Liver (tissue), 9 donors: ENCODE data around the gene SYT5. TPM values are rescaled to one million over a fixed set of nuclear protein-coding genes. Genes with fewer than 3 reads are reported as not detected.
A peak's percentile ranks its signal among the peaks of the same experiment; 100 is the strongest.

Source experiments
- DNase-seq: peaks from one replicate; pipeline ENCODE4 v3.0.0-alpha.2; 2017; ENCODE audit warnings: low spot score
- H3K27ac ChIP-seq, 2 donors: one replicate each; pipeline ENCODE4 v1.7.0; 2013; ENCODE audit warnings: inconsistent platforms in 2 of 2, low read length in 2 of 2, control low read depth in 1 of 2, low read depth in 1 of 2, mild to moderate bottlenecking in 1 of 2
- H3K27me3 ChIP-seq, 4 donors: one replicate each; pipeline versions ENCODE4 v1.6.1 to v1.7.0; 2013; ENCODE audit warnings: low read length in 3 of 4, inconsistent platforms in 1 of 4, mild to moderate bottlenecking in 1 of 4, moderate library complexity in 1 of 4; ENCODE audit not compliant: control insufficient read depth in 4 of 4, insufficient read depth in 4 of 4
- H3K36me3 ChIP-seq, 4 donors: one replicate each; pipeline versions ENCODE4 v1.6.1 to v1.7.0; 2013; ENCODE audit warnings: low read length in 3 of 4, mild to moderate bottlenecking in 3 of 4, low read depth in 1 of 4, moderate library complexity in 1 of 4; ENCODE audit not compliant: control insufficient read depth in 4 of 4, insufficient read depth in 3 of 4
- H3K4me1 ChIP-seq, 4 donors: one replicate each; pipeline versions ENCODE4 v1.6.1 to v1.7.0; 2013; ENCODE audit warnings: low read length in 3 of 4, mild to moderate bottlenecking in 3 of 4, moderate library complexity in 1 of 4; ENCODE audit not compliant: control insufficient read depth in 4 of 4, insufficient read depth in 4 of 4
- H3K4me3 ChIP-seq, 3 donors: one replicate each; pipeline versions ENCODE4 v1.6.1 to v1.7.0; 2013; ENCODE audit warnings: low read length in 3 of 3, control low read depth in 1 of 3, low read depth in 1 of 3, mild to moderate bottlenecking in 1 of 3
- H3K9ac ChIP-seq, 2 donors: one replicate each; pipeline ENCODE4 v1.7.0; 2013; ENCODE audit warnings: low read length in 2 of 2, mild to moderate bottlenecking in 2 of 2, moderate library complexity in 2 of 2, control low read depth in 1 of 2, low read depth in 1 of 2
- H3K9me3 ChIP-seq, 4 donors: one replicate each; pipeline versions ENCODE4 v1.6.1 to v1.7.0; 2013; ENCODE audit warnings: low read length in 3 of 4; ENCODE audit not compliant: control insufficient read depth in 4 of 4
- ATF3 ChIP-seq: IDR thresholded peaks from 2 replicates; pipeline ENCODE4 v1.6.1; 2016; ENCODE audit warnings: antibody characterized with exemption
- FOXA1 ChIP-seq: IDR thresholded peaks from 2 replicates; pipeline ENCODE4 v1.6.1; 2016; ENCODE audit warnings: antibody characterized with exemption
- HNF4A ChIP-seq, 2 donors: conservative IDR thresholded peaks; 2 replicates each; pipeline ENCODE4 v1.6.1; 2016; ENCODE audit warnings: antibody characterized with exemption in 2 of 2, mild to moderate bottlenecking in 2 of 2
- HNF4G ChIP-seq: IDR thresholded peaks from 2 replicates; pipeline ENCODE4 v1.6.1; 2016; ENCODE audit warnings: antibody characterized with exemption
- JUND ChIP-seq, 2 donors: IDR thresholded peaks; 2 replicates each; pipeline ENCODE4 v1.6.1; 2016; ENCODE audit warnings: antibody characterized with exemption in 2 of 2
- MAX ChIP-seq: IDR thresholded peaks from 2 replicates; pipeline ENCODE4 v1.6.1; 2016; ENCODE audit warnings: antibody characterized with exemption
- NR2F2 ChIP-seq: IDR thresholded peaks from 2 replicates; pipeline ENCODE4 v1.6.1; 2016; ENCODE audit warnings: antibody characterized with exemption
- RAD21 ChIP-seq, 2 donors: IDR thresholded peaks; 2 replicates each; pipeline ENCODE4 v1.6.1; 2016; ENCODE audit warnings: antibody characterized with exemption in 2 of 2, mild to moderate bottlenecking in 2 of 2
- RXRA ChIP-seq, 2 donors: IDR thresholded peaks; 2 replicates each; pipeline ENCODE4 v1.6.1; 2017 to 2018; ENCODE audit warnings: antibody characterized with exemption in 2 of 2, mild to moderate bottlenecking in 1 of 2
- ZBTB33 ChIP-seq: IDR thresholded peaks from 2 replicates; pipeline ENCODE4 v1.6.1; 2016; ENCODE audit warnings: antibody characterized with exemption
- WGBS: extraction: QIAGEN DNeasy Blood & Tissue Kit; methylation state at CpG from one replicate; pipeline ENCODE4 v1.1.7; 2013; 5-methylcytosine and 5-hydroxymethylcytosine counted together
- polyA plus RNA-seq, 2 donors: library from polyadenylated mRNA; stranded (reverse) in 1 of 2; unstranded in 1 of 2; fragments of 200-250 nt in 1 of 2; fragments of >200 nt in 1 of 2; fragmentation: Nextera tagmentation in 1 of 2; extraction: Ambion mirVana in 1 of 2; gene quantifications; one replicate each; pipeline versions ENCODE4 v1.2.1 to v1.2.3, GENCODE V29; 2013 to 2015
- total RNA-seq, 2 donors: library from RNA; depleted of rRNA; stranded (reverse); fragments of >200 nt; gene quantifications; one replicate each; pipeline ENCODE4 v1.2.3, GENCODE V29; 2014
- TF ChIP-seq, protein P1 (sequence below): IDR thresholded peaks from 2 replicates; pipeline ENCODE4 v1.6.1; 2016; ENCODE audit warnings: antibody characterized with exemption, mild to moderate bottlenecking
- donor health status: healthy.
- donor health status: healthy.
- donor health status: healthy.
- donor health status: healthy.
- donor health status: healthy.

Gene SYT5
- under 1 TPM in 1 of 2 donors, not detected in 1; under 0.01 TPM for total RNA-seq
- polyA plus RNA-seq, result not detected

DNA sequence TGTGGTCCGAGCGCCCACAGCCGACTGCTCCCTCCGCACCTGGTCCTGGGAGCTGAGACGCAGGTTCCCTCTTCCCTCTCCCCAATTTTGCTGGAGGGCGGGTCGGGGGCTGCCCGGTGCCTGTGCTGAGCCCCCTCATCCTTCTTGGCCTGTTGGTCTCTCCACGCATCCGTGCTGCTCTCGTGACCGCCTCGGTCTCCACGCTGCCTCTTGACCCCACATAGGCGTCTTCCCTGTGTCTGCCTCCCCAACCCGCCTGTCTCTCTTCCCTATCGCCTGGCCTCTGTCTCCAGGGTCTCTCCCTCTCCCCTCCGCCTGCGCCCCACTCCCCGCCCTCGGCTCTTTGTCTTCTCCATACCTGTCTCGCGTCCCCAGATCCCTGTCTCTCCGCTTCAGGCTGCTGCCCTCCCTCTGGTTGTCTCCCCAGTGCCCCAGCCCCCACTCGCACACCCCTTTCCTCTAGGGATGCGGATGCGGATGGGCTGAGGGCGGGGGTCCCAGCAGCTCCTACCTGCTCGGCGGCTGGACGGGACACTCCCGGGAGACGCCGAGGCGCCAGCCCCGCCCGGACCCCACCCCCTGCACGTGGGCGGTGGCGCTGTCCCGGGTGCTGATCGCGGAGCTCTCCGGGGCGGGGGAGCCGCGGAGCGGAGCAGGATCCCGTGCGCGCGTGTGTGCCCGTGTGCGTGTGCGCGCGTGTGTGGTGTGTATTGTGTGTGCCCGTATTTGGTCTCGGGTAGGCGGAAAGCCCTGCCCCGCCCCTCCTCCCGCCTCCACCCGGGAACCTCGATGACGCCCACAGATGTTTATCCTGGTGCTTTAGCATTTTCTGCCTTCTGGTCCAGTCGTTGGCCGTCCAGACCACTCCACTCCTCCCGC lies at the start of gene SYT5:
TSS of gene SYT5 (minus strand) at position 684 of the 879 bp plus-strand sequence. CDS start 1,248 bp downstream, outside the sequence.
- H3K36me3 ChIP-seq, result peaks cover 0 to 2% (median 0%) of the 10 kb centered on the region in 4 donors
- WGBS, result 7% methylated on average over 68 of the region's 68 CpGs
- H3K27me3 ChIP-seq, result peaks cover 2 to 9% (median 5%) of the 10 kb centered on the region in 4 donors
- peaks cover 2 to 8% (median 7%) of the 10 kb centered on the region in 4 donors for H3K4me1 ChIP-seq
- no peak within 1 kb of the TSS for H3K27ac ChIP-seq
- no peak within 1 kb of the TSS for H3K9ac ChIP-seq
- H3K4me3 ChIP-seq, result no peak within 1 kb of the TSS
- H3K9me3 ChIP-seq, result no peaks in the 10 kb centered on the region
- TF ChIP-seq, protein P1, sequence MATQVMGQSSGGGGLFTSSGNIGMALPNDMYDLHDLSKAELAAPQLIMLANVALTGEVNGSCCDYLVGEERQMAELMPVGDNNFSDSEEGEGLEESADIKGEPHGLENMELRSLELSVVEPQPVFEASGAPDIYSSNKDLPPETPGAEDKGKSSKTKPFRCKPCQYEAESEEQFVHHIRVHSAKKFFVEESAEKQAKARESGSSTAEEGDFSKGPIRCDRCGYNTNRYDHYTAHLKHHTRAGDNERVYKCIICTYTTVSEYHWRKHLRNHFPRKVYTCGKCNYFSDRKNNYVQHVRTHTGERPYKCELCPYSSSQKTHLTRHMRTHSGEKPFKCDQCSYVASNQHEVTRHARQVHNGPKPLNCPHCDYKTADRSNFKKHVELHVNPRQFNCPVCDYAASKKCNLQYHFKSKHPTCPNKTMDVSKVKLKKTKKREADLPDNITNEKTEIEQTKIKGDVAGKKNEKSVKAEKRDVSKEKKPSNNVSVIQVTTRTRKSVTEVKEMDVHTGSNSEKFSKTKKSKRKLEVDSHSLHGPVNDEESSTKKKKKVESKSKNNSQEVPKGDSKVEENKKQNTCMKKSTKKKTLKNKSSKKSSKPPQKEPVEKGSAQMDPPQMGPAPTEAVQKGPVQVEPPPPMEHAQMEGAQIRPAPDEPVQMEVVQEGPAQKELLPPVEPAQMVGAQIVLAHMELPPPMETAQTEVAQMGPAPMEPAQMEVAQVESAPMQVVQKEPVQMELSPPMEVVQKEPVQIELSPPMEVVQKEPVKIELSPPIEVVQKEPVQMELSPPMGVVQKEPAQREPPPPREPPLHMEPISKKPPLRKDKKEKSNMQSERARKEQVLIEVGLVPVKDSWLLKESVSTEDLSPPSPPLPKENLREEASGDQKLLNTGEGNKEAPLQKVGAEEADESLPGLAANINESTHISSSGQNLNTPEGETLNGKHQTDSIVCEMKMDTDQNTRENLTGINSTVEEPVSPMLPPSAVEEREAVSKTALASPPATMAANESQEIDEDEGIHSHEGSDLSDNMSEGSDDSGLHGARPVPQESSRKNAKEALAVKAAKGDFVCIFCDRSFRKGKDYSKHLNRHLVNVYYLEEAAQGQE, result peak; percentile 99
- TF ChIP-seq RAD21 (IDR thresholded peaks at IDR 0.05) (no peak), FOXA1 (no peak), HNF4A (conservative IDR thresholded peaks at IDR 0.05) (no peak), ATF3 (no peak), RXRA (IDR thresholded peaks at IDR 0.05) (no peak), MAX (no peak)
- DNase-seq, result peak; percentile 61

GRCh38 chr19:55229789-55230182 lies 49.7 kb upstream of the SYT5 start:
- DNase-seq, result no peak
- WGBS, result 72% methylated on average over 17 of the region's 17 CpGs
- Histone ChIP-seq H3K9ac (no peak overlapping the region), H3K4me3 (no peak overlapping the region), H3K27ac (peak overlapping the region in 1 of 2 donors; percentile 81), H3K4me1 (peaks cover 5 to 29% (median 23%) of the 10 kb centered on the region in 4 donors), H3K36me3 (peaks cover 8 to 37% (median 18%) of the 10 kb centered on the region in 4 donors), H3K9me3 (no peaks in the 10 kb centered on the region), H3K27me3 (no peaks in the 10 kb centered on the region)
- TF ChIP-seq ZBTB33 (no peak), NR2F2 (no peak), HNF4G (no peak), ATF3 (no peak), JUND (IDR thresholded peaks at IDR 0.05) (no peak)
